HEK293 (cell line): ENCODE data around the gene AFF1.

Experiments used
- WT1 ChIP-seq: fragments of 450-650 bp; formaldehyde crosslinking; IDR thresholded peaks from 2 replicates; pipeline ENCODE4 v1.5.1; 2016; ENCODE audit warnings: missing biosample characterization, missing genetic modification characterization
- ZNF223 ChIP-seq: fragments of 450-650 bp; formaldehyde crosslinking; IDR thresholded peaks from 2 replicates; pipeline ENCODE4 v1.5.1; 2016; ENCODE audit warnings: missing biosample characterization, missing genetic modification characterization
- ZNF394 ChIP-seq: fragments of 450-650 bp; formaldehyde crosslinking; IDR thresholded peaks from 2 replicates; pipeline ENCODE4 v1.5.1; 2016; ENCODE audit warnings: missing biosample characterization, missing genetic modification characterization, mild to moderate bottlenecking, moderate library complexity, borderline replicate concordance

GRCh38 chr4:87051121-87051713 lies 116.4 kb downstream of the AFF1 start:
- TF ChIP-seq WT1 (tag by site-specific recombination): no peak
- TF ChIP-seq ZNF394 (tag by site-specific recombination): no peak
- TF ChIP-seq ZNF223 (tag by site-specific recombination): no peak
